ENCODE measurements around the gene TEAD1. TPM values are rescaled to one million over a fixed set of nuclear protein-coding genes. Genes with fewer than 3 reads are reported as not detected.

Gene TEAD1
- total and polyA plus RNA-seq, 10 of the 15 experiments (the other 5 are each of a cell fraction or from before 2014, with no cell fraction given), result 0.01 to 0.59 (median 0.04) TPM; not detected in 6

GRCh38 chr11:12802418-12803085, 128.3 kb downstream of the TEAD1 start:
- Histone ChIP-seq H3K36me3 (ENCODE audit: control insufficient read depth in 2 of 2, insufficient read depth in 2 of 2, low read length in 1 of 2) (no peaks in the 10 kb centered on the region), H3K27ac (ENCODE audit: control insufficient read depth, insufficient read depth) (no peak overlapping the region), H3K9me3 (replicated peaks; ENCODE audit: control insufficient read depth, insufficient read depth, low read length) (no peaks in the 10 kb centered on the region), H2AFZ (ENCODE audit: control insufficient read depth, low read depth, low read length) (no peak overlapping the region), H3K4me2 (ENCODE audit: control insufficient read depth, insufficient read depth) (no peak overlapping the region), H3K9ac (ENCODE audit: control insufficient read depth, insufficient read depth, low read length) (no peak overlapping the region), H3K4me3 (no peak overlapping the region), H3K4me1 (ENCODE audit: control insufficient read depth, insufficient read depth, low read length) (no peaks in the 10 kb centered on the region), H3K27me3 (replicated peaks in 1 of 2; ENCODE audit: control insufficient read depth in 2 of 2, insufficient read depth in 2 of 2, low read length in 1 of 2) (peaks cover 0 to 1% of the 10 kb centered on the region in 2 experiments; a peak in 3 of 4 replicates), H3K79me2 (ENCODE audit: control insufficient read depth, insufficient read depth, low read length) (no peaks in the 10 kb centered on the region), H4K20me1 (ENCODE audit: control insufficient read depth, insufficient read depth) (no peaks in the 10 kb centered on the region)
- ChIA-PET RAD21 (ENCODE audit: unreplicated experiment) (no interaction called here), SMC1A (ENCODE audit: uncharacterized antibody, unreplicated experiment) (interaction anchor here (0.9 kb wide), 1 partner anchor 88 kb away, joined by 3 read pairs; no protein-coding TSS in a partner anchor), POLR2A (no interaction called here), CTCF (no interaction called here)
- no peak for DNase-seq (ENCODE audit: low read depth, low spot score)
- no TSS peak for BruUV-seq (replicated peaks)
- in situ Hi-C loops (cut with MboI), result no loop called here
- FAIRE-seq, result no peak
- no peak; the same call in 2 of the 3 replicates for ATAC-seq
- WGBS (ENCODE audit: insufficient coverage, insufficient replicate concordance, low lambda C conversion rate, missing lambda C conversion rate), result 45% methylated on average over 16 of the region's 16 CpGs
- intact Hi-C loops (cut with micrococcal nuclease; ENCODE audit: unreplicated experiment), result no loop called here
- no peak for TF ChIP-seq SMARCA5 (IDR thresholded peaks at IDR 0.05)
- no peak for TF ChIP-seq ZNF274 (IDR thresholded peaks at IDR 0.05; ENCODE audit: insufficient read depth, insufficient read length)
- TF ChIP-seq KAT2A (conservative IDR thresholded peaks at IDR 0.05; ENCODE audit: control insufficient read depth, low read depth, low read length), result no peak
- no peak for TF ChIP-seq ZSCAN29 (IDR thresholded peaks at IDR 0.05)
- no peak for TF ChIP-seq RAD21 (IDR thresholded peaks at IDR 0.05; ENCODE audit: insufficient read depth, low read depth, low read length)

GRCh38 chr11:12803086-12803826, 129.0 kb downstream of the TEAD1 start:
- no peaks in the 10 kb centered on the region for H3K4me1 ChIP-seq (ENCODE audit: control insufficient read depth, insufficient read depth, low read length)
- ChIA-PET RAD21 (ENCODE audit: unreplicated experiment) (no interaction called here), SMC1A (ENCODE audit: uncharacterized antibody, unreplicated experiment) (interaction anchor here (0.9 kb wide), 1 partner anchor 87 kb away, joined by 3 read pairs; no protein-coding TSS in a partner anchor), CTCF (no interaction called here), POLR2A (no interaction called here)
- in situ Hi-C loops (cut with MboI), result no loop called here
- H3K4me2 ChIP-seq (ENCODE audit: control insufficient read depth, insufficient read depth), result no peak overlapping the region
- H3K79me2 ChIP-seq (ENCODE audit: control insufficient read depth, insufficient read depth, low read length), result no peaks in the 10 kb centered on the region
- WGBS (ENCODE audit: insufficient coverage, insufficient replicate concordance, low lambda C conversion rate, missing lambda C conversion rate), result 6% methylated on average over 7 of the region's 7 CpGs
- no TSS peak for BruUV-seq (replicated peaks)
- no peak for DNase-seq (ENCODE audit: low read depth, low spot score)
- no peak overlapping the region for H3K27ac ChIP-seq (ENCODE audit: control insufficient read depth, insufficient read depth)
- no peak overlapping the region for H3K9ac ChIP-seq (ENCODE audit: control insufficient read depth, insufficient read depth, low read length)
- H3K4me3 ChIP-seq, result no peak overlapping the region
- no peak overlapping the region for H2AFZ ChIP-seq (ENCODE audit: control insufficient read depth, low read depth, low read length)
- ATAC-seq, result no peak
- FAIRE-seq, result no peak
- H3K9me3 ChIP-seq (replicated peaks; ENCODE audit: control insufficient read depth, insufficient read depth, low read length), result no peaks in the 10 kb centered on the region
- intact Hi-C loops (cut with micrococcal nuclease; ENCODE audit: unreplicated experiment), result no loop called here
- no peaks in the 10 kb centered on the region for H4K20me1 ChIP-seq (ENCODE audit: control insufficient read depth, insufficient read depth)
- H3K27me3 ChIP-seq (replicated peaks in 1 of 2; ENCODE audit: control insufficient read depth in 2 of 2, insufficient read depth in 2 of 2, low read length in 1 of 2), result peaks cover 0 to 1% of the 10 kb centered on the region in 2 experiments; a peak in 3 of 4 replicates
- H3K36me3 ChIP-seq (ENCODE audit: control insufficient read depth in 2 of 2, insufficient read depth in 2 of 2, low read length in 1 of 2), result no peaks in the 10 kb centered on the region
- TF ChIP-seq SMAD5 (IDR thresholded peaks at IDR 0.05; ENCODE audit: low read depth), result no peak
- TF ChIP-seq RB1 (IDR thresholded peaks at IDR 0.05; ENCODE audit: borderline replicate concordance), result no peak
- no peak for TF ChIP-seq ATF7 (IDR thresholded peaks at IDR 0.05; ENCODE audit: low read depth)
- no peak for TF ChIP-seq NFXL1 (IDR thresholded peaks at IDR 0.05; ENCODE audit: borderline replicate concordance)
- TF ChIP-seq PML (IDR thresholded peaks at IDR 0.05; ENCODE audit: low read length), result no peak
- no peak for TF ChIP-seq SIN3A (IDR thresholded peaks at IDR 0.05; ENCODE audit: low read depth, low read length)
- no peak for TF ChIP-seq POLR2AphosphoS5 (IDR thresholded peaks at IDR 0.05; ENCODE audit: low read length)
- TF ChIP-seq ZNF592 (IDR thresholded peaks at IDR 0.05), result no peak
- TF ChIP-seq EP300 (IDR thresholded peaks at IDR 0.05; ENCODE audit: borderline replicate concordance in 1 of 2, control insufficient read depth in 1 of 2, low read depth in 2 of 2, low read length in 2 of 2), result no peak
